HepG2 (cell line): ENCODE data around the gene TK1. TPM values are rescaled to one million over a fixed set of nuclear protein-coding genes. Genes with fewer than 3 reads are reported as not detected.

Experiments used
- ARNT2 ChIP-seq: sonication (generic); formaldehyde crosslinking; IDR thresholded peaks from 2 replicates; pipeline ENCODE4 v1.8.0; 2022; ENCODE audit warnings: mild to moderate bottlenecking, low read depth, missing genetic modification reagents, moderate library complexity
- BORCS8-MEF2B ChIP-seq: sonication (generic); formaldehyde crosslinking; IDR thresholded peaks from 2 replicates; pipeline ENCODE4 v1.8.0; 2022; ENCODE audit warnings: mild to moderate bottlenecking, missing genetic modification reagents
- CENPT ChIP-seq: sonication (generic); formaldehyde crosslinking; IDR thresholded peaks from 2 replicates; pipeline ENCODE4 v1.8.0; 2022; ENCODE audit warnings: low read depth, mild to moderate bottlenecking, moderate library complexity, missing genetic modification reagents
- CREBL2 ChIP-seq: sonication (generic); formaldehyde crosslinking; IDR thresholded peaks from 2 replicates; pipeline ENCODE4 v1.8.1; 2023; ENCODE audit warnings: missing genetic modification reagents, mild to moderate bottlenecking, borderline replicate concordance
- EHMT2 ChIP-seq: fragments of 200-600 bp; sonication (generic); IDR thresholded peaks from 2 replicates; pipeline ENCODE4 v1.7.0; 2017; ENCODE audit warnings: antibody characterized with exemption, low read depth, low read length, borderline replicate concordance
- FOXA3 ChIP-seq: IDR thresholded peaks from 2 replicates; pipeline ENCODE4 v1.6.1; 2016; ENCODE audit warnings: missing genetic modification reagents, missing compliant biosample characterization
- HOXD1 ChIP-seq: sonication (generic); formaldehyde crosslinking; IDR thresholded peaks from 2 replicates; pipeline ENCODE4 v1.5.0; 2020; ENCODE audit warnings: missing genetic modification reagents
- ISX ChIP-seq: sonication (generic); formaldehyde crosslinking; conservative IDR thresholded peaks from 2 replicates; pipeline ENCODE4 v1.5.0; 2020; ENCODE audit warnings: missing genetic modification reagents
- JDP2 ChIP-seq: sonication (generic); formaldehyde crosslinking; IDR thresholded peaks from 2 replicates; pipeline ENCODE4 v1.8.1; 2022; ENCODE audit warnings: missing genetic modification reagents, borderline replicate concordance
- NR1H2 ChIP-seq: sonication (generic); formaldehyde crosslinking; IDR thresholded peaks from 2 replicates; pipeline ENCODE4 v1.8.1; 2022; ENCODE audit warnings: low read depth, missing genetic modification reagents, borderline replicate concordance
- NR2F2 ChIP-seq: IDR thresholded peaks from 2 replicates; pipeline ENCODE4 v1.6.1; 2012; ENCODE audit warnings: low read depth, inconsistent platforms, borderline replicate concordance
- PCBP1 ChIP-seq: fragments of 200-400 bp; formaldehyde crosslinking; IDR thresholded peaks from 2 replicates; pipeline ENCODE4 v1.6.1; 2017; ENCODE audit warnings: mild to moderate bottlenecking, low read depth, low read length, borderline replicate concordance
- PHB2 ChIP-seq: fragments of 450-650 bp; IDR thresholded peaks from 2 replicates; pipeline ENCODE4 v1.6.1; 2018; ENCODE audit not compliant: partially characterized antibody
- REL ChIP-seq: sonication (generic); formaldehyde crosslinking; conservative IDR thresholded peaks from 2 replicates; pipeline ENCODE4 v1.8.0; 2022; ENCODE audit warnings: mild to moderate bottlenecking, missing genetic modification reagents, moderate library complexity
- RXRB ChIP-seq: IDR thresholded peaks from 2 replicates; pipeline ENCODE4 v1.6.1; 2016; ENCODE audit warnings: borderline replicate concordance, missing genetic modification reagents, missing compliant biosample characterization
- TSC22D2 ChIP-seq: sonication (generic); formaldehyde crosslinking; IDR thresholded peaks from 2 replicates; pipeline ENCODE4 v1.5.1; 2020; ENCODE audit warnings: missing genetic modification reagents, mild to moderate bottlenecking, borderline replicate concordance
- ZBTB8A ChIP-seq: sonication (generic); formaldehyde crosslinking; IDR thresholded peaks from 2 replicates; pipeline ENCODE4 v1.4.0; 2020; ENCODE audit warnings: mild to moderate bottlenecking, low read depth, missing genetic modification reagents, borderline replicate concordance
- ZKSCAN1 ChIP-seq: fragments of 150-350 bp; IDR thresholded peaks from 2 replicates; pipeline ENCODE4 v1.6.1; 2014; ENCODE audit warnings: low read length
- ZNF614 ChIP-seq: IDR thresholded peaks from 2 replicates; pipeline ENCODE4 v1.6.1; 2018; ENCODE audit warnings: missing biosample characterization, missing genetic modification reagents, inconsistent platforms, borderline replicate concordance
- ZNF792 ChIP-seq: IDR thresholded peaks from 2 replicates; pipeline ENCODE4 v1.6.1; 2016
- ZNF878 ChIP-seq: sonication (generic); formaldehyde crosslinking; IDR thresholded peaks from 2 replicates; pipeline ENCODE4 v1.8.1; 2023; ENCODE audit warnings: mild to moderate bottlenecking, missing genetic modification reagents, moderate library complexity
- polyA plus RNA-seq, 8 experiments: library from polyadenylated mRNA; depleted of rRNA in 3 of 8; stranded (reverse) in 7 of 8; unstranded in 1 of 8; fragments of >200 nt; fragmentation: Illumina TruSeq in 4 of 8; extraction: Trizol in 4 of 8; gene quantifications; 2 replicates each; pipeline versions ENCODE4 v1.2.1 to v1.2.3, GENCODE V29; 2011 to 2016; ENCODE audit warnings: low read depth in 4 of 8, missing spikeins in 1 of 8, mixed read lengths in 1 of 8; ENCODE audit not compliant: insufficient read depth in 1 of 8
- total RNA-seq, 5 experiments: library from RNA; depleted of rRNA; stranded (reverse); fragments of >200 nt; fragmentation: Illumina TruSeq; extraction: Trizol; gene quantifications; 2 replicates each; pipeline ENCODE4 v1.2.3, GENCODE V29; 2016; ENCODE audit warnings: low read depth in 1 of 5
- TF ChIP-seq, protein P1 (sequence below): sonication (generic); formaldehyde crosslinking; IDR thresholded peaks from 2 replicates; pipeline ENCODE4 v1.5.0; 2020; ENCODE audit warnings: missing genetic modification reagents, mild to moderate bottlenecking, borderline replicate concordance
- TF ChIP-seq, protein P2 (sequence below): IDR thresholded peaks from 2 replicates; pipeline ENCODE4 v1.6.1; 2018; ENCODE audit warnings: missing genetic modification reagents
- TF ChIP-seq, protein P3 (sequence below): sonication (generic); formaldehyde crosslinking; IDR thresholded peaks from 2 replicates; pipeline ENCODE4 v1.8.0; 2022; ENCODE audit warnings: missing genetic modification reagents, mild to moderate bottlenecking, inconsistent platforms, borderline replicate concordance
- TF ChIP-seq, protein P4 (sequence below): sonication (generic); formaldehyde crosslinking; IDR thresholded peaks from 2 replicates; pipeline ENCODE4 v1.4.0; 2020; ENCODE audit warnings: missing genetic modification reagents, borderline replicate concordance
- TF ChIP-seq, protein P5 (sequence below): sonication (generic); formaldehyde crosslinking; IDR thresholded peaks from 2 replicates; pipeline ENCODE4 v1.4.0; 2020; ENCODE audit warnings: missing genetic modification reagents; ENCODE audit errors: not compliant biosample characterization

TK1 gene
- total and polyA plus RNA-seq, 2 of the 13 experiments (the other 11 are each of a cell fraction or from before 2014, with no cell fraction given), result 45.0 to 96.0 TPM

- TF ChIP-seq RXRB (CRISPR knock-in tag) (peak; percentile 82; the same call in 1 of the 2 replicates), ZNF878 (CRISPR knock-in tag) (peak; percentile 26; the same call in 1 of the 2 replicates), EHMT2 (no peak), CREBL2 (CRISPR knock-in tag) (no peak), JDP2 (CRISPR knock-in tag) (no peak), ZKSCAN1 (no peak), FOXA3 (CRISPR knock-in tag) (no peak), HOXD1 (CRISPR knock-in tag) (no peak), BORCS8-MEF2B (no peak), REL (no peak), ISX (CRISPR knock-in tag) (no peak), NR1H2 (CRISPR knock-in tag) (no peak), ARNT2 (CRISPR knock-in tag) (no peak), PCBP1 (no peak), NR2F2 (no peak), TSC22D2 (CRISPR knock-in tag) (no peak), ZNF614 (peak; percentile 57; the same call in 1 of the 2 replicates), CENPT (CRISPR knock-in tag) (no peak), ZNF792 (CRISPR knock-in tag) (no peak), ZBTB8A (no peak), PHB2 (no peak)
- TF ChIP-seq, protein P1, sequence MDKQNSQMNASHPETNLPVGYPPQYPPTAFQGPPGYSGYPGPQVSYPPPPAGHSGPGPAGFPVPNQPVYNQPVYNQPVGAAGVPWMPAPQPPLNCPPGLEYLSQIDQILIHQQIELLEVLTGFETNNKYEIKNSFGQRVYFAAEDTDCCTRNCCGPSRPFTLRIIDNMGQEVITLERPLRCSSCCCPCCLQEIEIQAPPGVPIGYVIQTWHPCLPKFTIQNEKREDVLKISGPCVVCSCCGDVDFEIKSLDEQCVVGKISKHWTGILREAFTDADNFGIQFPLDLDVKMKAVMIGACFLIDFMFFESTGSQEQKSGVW (CRISPR knock-in tag), result no peak
- TF ChIP-seq, protein P2, sequence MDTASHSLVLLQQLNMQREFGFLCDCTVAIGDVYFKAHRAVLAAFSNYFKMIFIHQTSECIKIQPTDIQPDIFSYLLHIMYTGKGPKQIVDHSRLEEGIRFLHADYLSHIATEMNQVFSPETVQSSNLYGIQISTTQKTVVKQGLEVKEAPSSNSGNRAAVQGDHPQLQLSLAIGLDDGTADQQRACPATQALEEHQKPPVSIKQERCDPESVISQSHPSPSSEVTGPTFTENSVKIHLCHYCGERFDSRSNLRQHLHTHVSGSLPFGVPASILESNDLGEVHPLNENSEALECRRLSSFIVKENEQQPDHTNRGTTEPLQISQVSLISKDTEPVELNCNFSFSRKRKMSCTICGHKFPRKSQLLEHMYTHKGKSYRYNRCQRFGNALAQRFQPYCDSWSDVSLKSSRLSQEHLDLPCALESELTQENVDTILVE (CRISPR knock-in tag), result no peak
- TF ChIP-seq, protein P3, sequence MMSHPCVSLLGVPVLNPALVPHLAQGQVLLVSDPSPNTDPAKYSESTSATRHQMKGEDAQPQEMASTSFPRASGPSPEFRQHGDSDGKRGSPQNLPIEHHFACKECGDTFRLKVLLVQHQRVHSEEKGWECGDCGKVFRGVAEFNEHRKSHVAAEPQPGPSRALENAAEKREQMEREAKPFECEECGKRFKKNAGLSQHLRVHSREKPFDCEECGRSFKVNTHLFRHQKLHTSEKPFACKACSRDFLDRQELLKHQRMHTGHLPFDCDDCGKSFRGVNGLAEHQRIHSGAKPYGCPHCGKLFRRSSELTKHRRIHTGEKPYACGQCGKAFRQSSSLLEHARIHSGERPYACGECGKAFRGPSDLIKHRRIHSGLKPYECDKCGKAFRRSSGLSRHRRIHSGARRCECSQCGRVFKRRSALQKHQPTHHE (CRISPR knock-in tag), result no peak
- TF ChIP-seq, protein P4, sequence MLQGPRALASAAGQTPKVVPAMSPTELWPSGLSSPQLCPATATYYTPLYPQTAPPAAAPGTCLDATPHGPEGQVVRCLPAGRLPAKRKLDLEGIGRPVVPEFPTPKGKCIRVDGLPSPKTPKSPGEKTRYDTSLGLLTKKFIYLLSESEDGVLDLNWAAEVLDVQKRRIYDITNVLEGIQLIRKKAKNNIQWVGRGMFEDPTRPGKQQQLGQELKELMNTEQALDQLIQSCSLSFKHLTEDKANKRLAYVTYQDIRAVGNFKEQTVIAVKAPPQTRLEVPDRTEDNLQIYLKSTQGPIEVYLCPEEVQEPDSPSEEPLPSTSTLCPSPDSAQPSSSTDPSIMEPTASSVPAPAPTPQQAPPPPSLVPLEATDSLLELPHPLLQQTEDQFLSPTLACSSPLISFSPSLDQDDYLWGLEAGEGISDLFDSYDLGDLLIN, result no peak
- TF ChIP-seq, protein P5, sequence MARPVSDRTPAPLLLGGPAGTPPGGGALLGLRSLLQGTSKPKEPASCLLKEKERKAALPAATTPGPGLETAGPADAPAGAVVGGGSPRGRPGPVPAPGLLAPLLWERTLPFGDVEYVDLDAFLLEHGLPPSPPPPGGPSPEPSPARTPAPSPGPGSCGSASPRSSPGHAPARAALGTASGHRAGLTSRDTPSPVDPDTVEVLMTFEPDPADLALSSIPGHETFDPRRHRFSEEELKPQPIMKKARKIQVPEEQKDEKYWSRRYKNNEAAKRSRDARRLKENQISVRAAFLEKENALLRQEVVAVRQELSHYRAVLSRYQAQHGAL (CRISPR knock-in tag), result no peak
Observed at GRCh38 chr17:78130437-78131101, 56.3 kb downstream of the TK1 start, which contains the start of gene TMC8 (continued).
